Stomach (tissue), 9 donors: ENCODE data around the gene TTYH1. TPM values are rescaled to one million over a fixed set of nuclear protein-coding genes. Genes with fewer than 3 reads are reported as not detected.
"Not testable (repeated sequence)": the region's sequence is repeated elsewhere in the genome, so short reads cannot be mapped to it uniquely, and the experiment has no call there.

Source experiments
- DNase-seq, 2 donors: peaks; one replicate each; pipeline versions ENCODE4 v3.0.0 to v3.0.0-alpha.2; 2013 to 2019
- H3K27ac ChIP-seq, 5 donors: fragments of 200-600 bp in 4 of 5; sonication (generic) in 4 of 5; one replicate each; pipeline ENCODE4 v1.5.1; 2013 to 2019; ENCODE audit warnings: mild to moderate bottlenecking in 1 of 5, moderate library complexity in 1 of 5
- H3K27me3 ChIP-seq, 3 donors: fragments of 200-600 bp; sonication (generic); one replicate each; pipeline ENCODE4 v1.5.1; 2017 to 2019; ENCODE audit warnings: mixed run types in 1 of 3
- H3K36me3 ChIP-seq, 4 donors: fragments of 200-600 bp; sonication (generic); 1 replicate in 3 of 4; 2 replicates in 1 of 4; pipeline ENCODE4 v1.5.1; 2016 to 2019
- H3K4me1 ChIP-seq, 4 donors: fragments of 200-600 bp; sonication (generic); one replicate each; pipeline ENCODE4 v1.5.1; 2016 to 2019
- H3K4me3 ChIP-seq, 4 donors: fragments of 200-600 bp; sonication (generic) in 3 of 4; one replicate each; pipeline ENCODE4 v1.5.1; 2016 to 2019; ENCODE audit warnings: mild to moderate bottlenecking in 1 of 4
- H3K9me3 ChIP-seq, 4 donors: fragments of 200-600 bp; sonication (generic); one replicate each; pipeline ENCODE4 v1.5.1; 2016 to 2019
- EP300 ChIP-seq: sonication (generic); formaldehyde crosslinking; IDR thresholded peaks from one replicate; pipeline ENCODE4 v1.6.1; 2017; ENCODE audit warnings: antibody characterized with exemption
- POLR2A ChIP-seq, 4 donors: fragments of 450-650 bp; IDR thresholded peaks; one replicate each; pipeline ENCODE4 v1.6.1; 2016; ENCODE audit warnings: antibody characterized with exemption in 4 of 4, control low read depth in 2 of 4, mild to moderate bottlenecking in 1 of 4, moderate library complexity in 1 of 4
- POLR2AphosphoS5 ChIP-seq, 3 donors: sonication (generic); formaldehyde crosslinking; IDR thresholded peaks; one replicate each; pipeline ENCODE4 v1.6.1; 2016; ENCODE audit warnings: antibody characterized with exemption in 3 of 3
- WGBS, 5 donors: extraction: QIAGEN DNeasy Blood & Tissue Kit in 3 of 5; methylation state at CpG; one replicate each; pipeline versions ENCODE4 v1.1.5 to v1.1.7; 2013 to 2018; 5-methylcytosine and 5-hydroxymethylcytosine counted together
- intact Hi-C: fragments of 100-400 bp; cut with DNase I; formaldehyde crosslinking; loops from one replicate; pipeline ENCODE4 v1.15.1; 2023; ENCODE audit warnings: low total_unique reads
- polyA plus RNA-seq, 3 donors: library from polyadenylated mRNA; stranded (reverse); fragments of 200-250 nt; gene quantifications; one replicate each; pipeline ENCODE4 v1.2.3, GENCODE V29; 2013
- total RNA-seq, 5 donors: library from RNA; depleted of rRNA; stranded (reverse); fragments of >200 nt; gene quantifications; one replicate each; pipeline versions ENCODE4 v1.1.0 to v1.2.3, GENCODE V29; 2014 to 2016
- TF ChIP-seq, protein P1 (sequence below), 7 experiments: fragments of 450-650 bp in 4 of 7; fragments of 200-600 bp in 3 of 7; sonication (generic) in 3 of 7; IDR thresholded peaks; one replicate each; pipeline ENCODE4 v1.5.1; 2016 to 2019; ENCODE audit warnings: antibody characterized with exemption in 7 of 7, control low read depth in 2 of 7, mild to moderate bottlenecking in 1 of 7
- donor health status: healthy with polysubstance abuse.
- donor health status: Bipolar disorder and iron deficiency.
- donor health status: healthy.

TTYH1 gene
- total and polyA plus RNA-seq, 8 donors: 0.12 to 12.9 (median 2.3) TPM; not detected in 3

DNA sequence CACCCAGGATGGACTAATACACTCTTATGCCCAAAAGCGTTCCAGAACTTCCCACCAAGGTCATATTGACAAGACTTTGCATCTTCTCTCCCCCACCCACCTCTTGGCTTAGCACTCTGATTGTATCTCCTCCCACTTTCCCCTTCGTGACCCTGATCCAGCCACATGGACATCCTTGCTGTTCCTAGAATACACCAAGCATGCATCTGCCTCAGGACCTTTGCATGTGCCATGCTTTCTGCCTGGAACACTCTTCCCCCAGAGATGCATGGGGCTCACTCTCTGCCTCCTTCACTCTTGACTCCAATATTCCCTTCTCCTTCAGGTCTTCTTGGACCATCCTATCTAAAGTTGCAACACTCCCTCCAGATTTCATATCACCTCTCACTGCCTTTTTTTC is 34.4 kb upstream of the TTYH1 start:
- Histone ChIP-seq H3K9me3 (no peaks in the 10 kb centered on the region), H3K36me3 (no peaks in the 10 kb centered on the region), H3K4me3 (no peak overlapping the region), H3K27ac (no peak overlapping the region), H3K4me1 (no peaks in the 10 kb centered on the region), H3K27me3 (peaks cover 0 to 32% (median 0%) of the 10 kb centered on the region in 3 donors)
- intact Hi-C loops: no loop called here
- TF ChIP-seq, protein P1, sequence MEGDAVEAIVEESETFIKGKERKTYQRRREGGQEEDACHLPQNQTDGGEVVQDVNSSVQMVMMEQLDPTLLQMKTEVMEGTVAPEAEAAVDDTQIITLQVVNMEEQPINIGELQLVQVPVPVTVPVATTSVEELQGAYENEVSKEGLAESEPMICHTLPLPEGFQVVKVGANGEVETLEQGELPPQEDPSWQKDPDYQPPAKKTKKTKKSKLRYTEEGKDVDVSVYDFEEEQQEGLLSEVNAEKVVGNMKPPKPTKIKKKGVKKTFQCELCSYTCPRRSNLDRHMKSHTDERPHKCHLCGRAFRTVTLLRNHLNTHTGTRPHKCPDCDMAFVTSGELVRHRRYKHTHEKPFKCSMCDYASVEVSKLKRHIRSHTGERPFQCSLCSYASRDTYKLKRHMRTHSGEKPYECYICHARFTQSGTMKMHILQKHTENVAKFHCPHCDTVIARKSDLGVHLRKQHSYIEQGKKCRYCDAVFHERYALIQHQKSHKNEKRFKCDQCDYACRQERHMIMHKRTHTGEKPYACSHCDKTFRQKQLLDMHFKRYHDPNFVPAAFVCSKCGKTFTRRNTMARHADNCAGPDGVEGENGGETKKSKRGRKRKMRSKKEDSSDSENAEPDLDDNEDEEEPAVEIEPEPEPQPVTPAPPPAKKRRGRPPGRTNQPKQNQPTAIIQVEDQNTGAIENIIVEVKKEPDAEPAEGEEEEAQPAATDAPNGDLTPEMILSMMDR (IDR thresholded peaks at IDR 0.05): no peak
- TF ChIP-seq POLR2A (IDR thresholded peaks at IDR 0.05) (no peak), POLR2AphosphoS5 (IDR thresholded peaks at IDR 0.05) (no peak), EP300 (no peak)
- 82 to 86% (median 84%) methylated on average over 2 of the region's 2 CpGs for WGBS, 5 donors
- no peak for DNase-seq

DNA sequence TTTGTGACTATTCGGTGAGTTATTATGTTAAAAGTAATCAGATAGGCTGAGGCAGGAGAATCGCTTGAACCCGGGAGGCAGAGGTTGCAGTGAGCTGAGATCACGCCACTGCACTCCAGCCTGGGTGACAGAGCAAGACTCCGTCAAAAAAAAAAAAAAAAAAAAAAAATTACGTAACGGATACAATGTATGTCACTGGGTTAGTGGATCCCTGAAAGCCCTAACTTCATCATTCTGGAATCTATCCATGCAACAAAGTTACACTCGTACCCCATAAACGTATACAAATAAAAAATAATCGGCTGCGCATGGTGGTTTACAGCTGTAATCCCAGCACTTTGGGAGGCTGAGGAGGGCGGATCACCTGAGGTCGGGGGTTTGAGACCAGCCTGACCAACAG is 33.2 kb upstream of the TTYH1 start:
- H3K4me1 ChIP-seq, DNase-seq, H3K4me3 ChIP-seq, H3K36me3 ChIP-seq, H3K9me3 ChIP-seq, intact Hi-C loops, H3K27ac ChIP-seq: not testable (repeated sequence)
- H3K27me3 ChIP-seq: peaks cover 0 to 37% (median 0%) of the 10 kb centered on the region in 3 donors
- WGBS, 5 donors: 78 to 83% (median 82%) methylated on average over 12 to 13 of the region's 13 CpGs

DNA sequence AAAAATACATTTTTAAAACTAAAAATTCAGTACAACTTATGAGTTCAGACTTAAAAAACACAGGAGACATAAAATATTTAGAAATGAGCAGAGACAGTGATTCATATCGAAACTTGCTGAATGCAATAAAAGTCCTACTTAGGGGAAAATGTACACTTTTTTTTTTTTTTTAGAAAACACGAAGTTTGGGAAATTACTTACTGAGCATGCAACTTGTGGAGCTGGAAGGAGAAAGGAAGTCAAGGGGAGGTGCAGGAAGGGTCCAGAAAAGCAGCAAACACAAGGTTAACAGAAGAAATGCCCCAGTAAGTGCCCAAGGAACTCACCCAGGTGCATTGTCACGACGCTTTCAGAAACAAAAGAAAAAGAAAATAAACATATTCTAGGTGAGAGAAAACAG is 31.9 kb upstream of the TTYH1 start:
- no peak overlapping the region for H3K4me3 ChIP-seq
- intact Hi-C loops: no loop called here
- WGBS, 5 donors: 59 to 70% (median 67%) methylated on average over 4 of the region's 4 CpGs
- peaks cover 0 to 47% (median 9%) of the 10 kb centered on the region in 3 donors for H3K27me3 ChIP-seq
- no peak overlapping the region for H3K27ac ChIP-seq
- H3K4me1 ChIP-seq: peaks cover 0 to 11% (median 4%) of the 10 kb centered on the region in 4 donors
- no peaks in the 10 kb centered on the region for H3K36me3 ChIP-seq
- TF ChIP-seq, protein P1 (IDR thresholded peaks at IDR 0.05): no peak
- TF ChIP-seq POLR2A (IDR thresholded peaks at IDR 0.05) (no peak), POLR2AphosphoS5 (IDR thresholded peaks at IDR 0.05) (no peak), EP300 (no peak)
- DNase-seq: no peak
- no peaks in the 10 kb centered on the region for H3K9me3 ChIP-seq

DNA sequence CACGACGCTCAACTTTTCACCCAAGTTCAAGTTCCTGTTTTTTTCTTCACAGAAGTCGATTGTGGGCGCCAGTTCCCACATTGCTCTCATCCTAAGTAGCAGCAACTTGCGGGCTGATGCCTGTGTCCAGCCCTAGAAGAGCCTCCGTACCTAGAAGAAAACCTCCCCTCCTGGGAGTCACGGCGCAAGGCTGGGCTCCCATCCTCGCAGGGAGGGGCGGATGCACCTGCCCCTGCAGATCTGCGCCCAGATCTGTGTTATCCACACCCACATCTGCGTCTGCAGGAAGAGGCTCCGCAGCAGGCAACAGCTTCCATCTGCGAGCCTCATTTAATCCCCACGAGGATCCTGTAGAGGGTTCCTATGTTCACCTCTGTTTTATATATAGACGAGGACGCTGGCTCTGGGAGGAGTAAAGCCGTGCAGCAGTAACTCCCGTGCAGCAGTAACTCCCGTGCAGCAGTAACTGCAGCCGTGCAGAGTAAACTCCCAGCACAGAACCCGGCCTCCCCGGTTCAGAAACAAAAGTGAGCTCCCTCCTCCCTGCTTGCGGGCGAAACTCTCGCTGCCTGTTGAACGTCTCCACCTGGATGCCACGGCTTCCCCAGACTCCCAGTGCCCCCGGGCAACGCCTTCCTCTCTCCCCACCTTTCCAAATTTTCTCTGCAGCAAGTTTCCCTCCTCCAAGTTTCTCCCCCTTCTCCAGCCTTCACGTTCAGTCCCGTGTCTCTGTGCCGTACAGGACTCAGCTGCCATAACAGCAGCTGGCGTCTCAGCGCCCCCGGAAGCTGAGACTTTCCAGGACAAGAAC is 27.1 kb upstream of the TTYH1 start:
- Histone ChIP-seq H3K36me3 (no peaks in the 10 kb centered on the region), H3K9me3 (no peaks in the 10 kb centered on the region), H3K27ac (peak overlapping the region in 4 of 5 donors; percentile 7 to 72 (median 42)), H3K4me3 (peak overlapping the region; percentile 15 to 38 (median 32)), H3K4me1 (peaks cover 0 to 36% (median 5%) of the 10 kb centered on the region in 4 donors), H3K27me3 (peaks cover 0 to 77% (median 14%) of the 10 kb centered on the region in 3 donors)
- intact Hi-C loops: no loop called here
- TF ChIP-seq POLR2A (IDR thresholded peaks at IDR 0.05) (no peak), EP300 (no peak), POLR2AphosphoS5 (IDR thresholded peaks at IDR 0.05) (no peak)
- TF ChIP-seq, protein P1 (IDR thresholded peaks at IDR 0.05): no peak
- peak in 1 of 2 donors; percentile 43 for DNase-seq
- WGBS, 5 donors: 4 to 8% (median 5%) methylated on average over 30 to 36 of the region's 36 CpGs

DNA sequence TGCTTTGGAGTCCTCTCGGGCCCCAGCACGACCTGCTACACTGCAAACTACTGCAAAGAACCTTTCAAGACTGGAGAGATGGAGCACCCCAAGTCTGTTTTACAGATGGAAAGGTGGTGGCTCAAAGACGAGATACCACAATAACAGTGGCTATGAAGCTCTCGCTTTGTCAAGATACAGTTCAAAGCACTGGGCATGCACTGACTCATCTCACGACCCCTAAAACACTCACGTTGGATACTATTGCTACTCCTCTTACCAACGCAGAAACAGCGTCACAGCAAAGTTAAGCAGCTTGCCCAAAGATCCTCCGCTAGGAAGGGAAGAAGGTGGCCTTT is 26.5 kb upstream of the TTYH1 start:
- H3K9me3 ChIP-seq: no peaks in the 10 kb centered on the region

More for the DNA sequence above, 26.5 kb upstream of the TTYH1 start:
- intact Hi-C loops: no loop called here
- Histone ChIP-seq H3K4me3 (peak overlapping the region; percentile 15 to 38 (median 32)), H3K36me3 (no peaks in the 10 kb centered on the region), H3K4me1 (peaks cover 0 to 36% (median 5%) of the 10 kb centered on the region in 4 donors), H3K27me3 (peaks cover 0 to 83% (median 14%) of the 10 kb centered on the region in 3 donors), H3K27ac (peak overlapping the region in 4 of 5 donors; percentile 7 to 72 (median 42))
- TF ChIP-seq POLR2AphosphoS5 (IDR thresholded peaks at IDR 0.05): no peak
- TF ChIP-seq, protein P1 (IDR thresholded peaks at IDR 0.05): no peak
- TF ChIP-seq POLR2A (IDR thresholded peaks at IDR 0.05): no peak
- no peak for TF ChIP-seq EP300
- DNase-seq: no peak
- WGBS, 5 donors: 34 to 46% (median 40%) methylated on average over 9 of the region's 9 CpGs
